ENCODE results near the gene CELSR1. TPM values are rescaled to one million over a fixed set of nuclear protein-coding genes. Genes with fewer than 3 reads are reported as not detected.

Gene CELSR1
- total and polyA plus RNA-seq, 7 experiments from 2014 or later: 0.36 to 4.7 (median 0.97) TPM

DNA sequence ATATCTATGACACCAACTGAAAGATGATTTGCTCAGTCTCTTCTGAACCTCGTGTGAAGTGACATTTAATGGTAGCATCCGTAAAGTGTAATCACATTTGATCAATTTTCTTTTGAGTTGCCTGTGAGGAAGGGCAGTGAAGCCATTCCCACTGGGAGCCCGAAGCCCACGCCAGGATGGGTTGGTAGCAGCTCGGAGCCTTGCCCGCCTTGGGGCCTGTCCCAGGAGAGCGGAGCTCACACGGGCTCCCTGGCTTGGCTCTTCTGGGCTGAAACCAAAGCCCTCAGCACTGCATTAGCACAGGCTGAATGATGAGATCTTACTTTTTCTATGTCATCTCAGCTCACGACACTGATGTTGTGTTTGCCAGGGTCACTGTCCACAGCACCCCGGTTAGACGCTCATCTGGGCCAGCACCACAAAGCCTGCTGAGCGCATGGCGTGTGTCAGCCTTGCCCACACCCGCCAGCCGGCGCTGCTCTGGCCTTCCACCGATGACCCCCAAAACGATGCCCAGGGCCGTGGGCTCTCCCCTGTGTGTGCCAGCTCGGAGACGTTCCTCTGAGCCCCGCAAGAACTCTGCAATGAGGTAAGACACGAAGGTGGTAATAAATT, 211.2 kb downstream of the CELSR1 start:
- H3K4me3 Mint-ChIP-seq: no peak overlapping the region
- no peaks in the 10 kb centered on the region for H3K27me3 Mint-ChIP-seq
- no peaks in the 10 kb centered on the region for H3K9me3 ChIP-seq (ENCODE audit: control insufficient read depth in 2 of 3, low read length in 3 of 3)
- no peaks in the 10 kb centered on the region for H3K4me1 Mint-ChIP-seq
- H3K4me3 ChIP-seq (ENCODE audit: low read length): no peak overlapping the region
- no peaks in the 10 kb centered on the region for H3K9me3 Mint-ChIP-seq
- no peaks in the 10 kb centered on the region for H3K27me3 ChIP-seq (ENCODE audit: control insufficient read depth in 2 of 2, insufficient read depth in 2 of 2, low read length in 2 of 2)
- intact Hi-C loops (cut with micrococcal nuclease): no loop called here
- DNase-seq (no peak), ATAC-seq (no peak)
- peaks cover 0 to 19% (median 0%) of the 10 kb centered on the region in 5 donors for H3K36me3 Mint-ChIP-seq
- no peaks in the 10 kb centered on the region for H3K4me1 ChIP-seq (ENCODE audit: control insufficient read depth in 2 of 2, insufficient read depth in 2 of 2, low read length in 2 of 2)
- no peaks in the 10 kb centered on the region for H3K36me3 ChIP-seq (ENCODE audit: control insufficient read depth in 2 of 3, insufficient read depth in 3 of 3, low read length in 3 of 3)
- no peak overlapping the region for H3K27ac Mint-ChIP-seq
- no peak overlapping the region for H3K27ac ChIP-seq (ENCODE audit: low read depth, low read length)
- CTCF ChIA-PET: no interaction called here
- POLR2A ChIA-PET: no interaction called here

DNA sequence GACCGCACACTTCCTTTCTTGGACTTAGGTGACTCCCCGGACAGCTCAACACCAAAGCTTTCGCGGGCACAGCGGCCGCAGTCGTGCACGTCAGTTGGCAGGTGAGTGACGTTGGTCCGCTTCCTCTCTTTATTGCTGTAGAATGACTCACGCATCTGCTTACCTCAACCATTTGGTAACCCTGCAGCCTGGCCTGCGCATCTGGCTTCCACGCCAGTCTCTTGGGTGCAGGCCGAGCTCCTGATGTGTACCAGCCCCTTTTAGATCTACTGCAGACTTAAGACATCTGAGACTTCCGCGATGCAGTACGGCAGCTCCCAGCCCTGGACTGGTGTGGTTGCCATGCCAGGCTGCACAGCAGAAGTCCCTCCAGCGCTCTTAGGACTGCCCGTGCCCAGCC, 214.3 kb downstream of the CELSR1 start:
- H3K36me3 Mint-ChIP-seq: peaks cover 0 to 30% (median 0%) of the 10 kb centered on the region in 5 donors
- ChIA-PET POLR2A (no interaction called here), CTCF (no interaction called here)
- H3K9me3 Mint-ChIP-seq: peaks cover 0 to 1% (median 0%) of the 10 kb centered on the region in 11 donors
- Histone ChIP-seq H3K27me3 (ENCODE audit: control insufficient read depth in 2 of 2, insufficient read depth in 2 of 2, low read length in 2 of 2) (no peaks in the 10 kb centered on the region), H3K4me1 (ENCODE audit: control insufficient read depth in 2 of 2, insufficient read depth in 2 of 2, low read length in 2 of 2) (no peaks in the 10 kb centered on the region), H3K4me3 (ENCODE audit: low read length) (no peak overlapping the region), H3K9me3 (ENCODE audit: control insufficient read depth in 2 of 3, low read length in 3 of 3) (no peaks in the 10 kb centered on the region), H3K36me3 (ENCODE audit: control insufficient read depth in 2 of 3, insufficient read depth in 3 of 3, low read length in 3 of 3) (no peaks in the 10 kb centered on the region), H3K27ac (ENCODE audit: low read depth, low read length) (no peak overlapping the region)
- H3K4me3 Mint-ChIP-seq: no peak overlapping the region
- DNase-seq (no peak), ATAC-seq (no peak)
- no peaks in the 10 kb centered on the region for H3K27me3 Mint-ChIP-seq
- H3K27ac Mint-ChIP-seq: no peak overlapping the region
- no peaks in the 10 kb centered on the region for H3K4me1 Mint-ChIP-seq
- intact Hi-C loops (cut with micrococcal nuclease): no loop called here

- no peaks in the 10 kb centered on the region for H3K9me3 ChIP-seq (ENCODE audit: control insufficient read depth in 2 of 3, low read length in 3 of 3)
- H3K27ac ChIP-seq (ENCODE audit: low read depth, low read length): no peak overlapping the region
- no peaks in the 10 kb centered on the region for H3K27me3 ChIP-seq (ENCODE audit: control insufficient read depth in 2 of 2, insufficient read depth in 2 of 2, low read length in 2 of 2)
- Mint-ChIP-seq H3K27me3 (no peaks in the 10 kb centered on the region), H3K4me3 (no peak overlapping the region), H3K9me3 (peaks cover 0 to 1% (median 0%) of the 10 kb centered on the region in 11 donors), H3K4me1 (no peaks in the 10 kb centered on the region), H3K36me3 (peaks cover 0 to 33% (median 0%) of the 10 kb centered on the region in 5 donors), H3K27ac (no peak overlapping the region)
- ChIA-PET POLR2A (no interaction called here), CTCF (no interaction called here)
- no peaks in the 10 kb centered on the region for H3K4me1 ChIP-seq (ENCODE audit: control insufficient read depth in 2 of 2, insufficient read depth in 2 of 2, low read length in 2 of 2)
- intact Hi-C loops (cut with micrococcal nuclease): no loop called here
- no peak for ATAC-seq
- no peak for DNase-seq
- H3K4me3 ChIP-seq (ENCODE audit: low read length): no peak overlapping the region
- no peaks in the 10 kb centered on the region for H3K36me3 ChIP-seq (ENCODE audit: control insufficient read depth in 2 of 3, insufficient read depth in 3 of 3, low read length in 3 of 3)
These were observed 214.7 kb downstream of the CELSR1 start for GRCh38 chr22:46322711-46323110.

GRCh38 chr22:46320716-46321386, 216.6 kb downstream of the CELSR1 start:
- no peak overlapping the region for H3K4me3 Mint-ChIP-seq
- CTCF ChIA-PET: no interaction called here
- H3K4me1 Mint-ChIP-seq: no peaks in the 10 kb centered on the region

DNA sequence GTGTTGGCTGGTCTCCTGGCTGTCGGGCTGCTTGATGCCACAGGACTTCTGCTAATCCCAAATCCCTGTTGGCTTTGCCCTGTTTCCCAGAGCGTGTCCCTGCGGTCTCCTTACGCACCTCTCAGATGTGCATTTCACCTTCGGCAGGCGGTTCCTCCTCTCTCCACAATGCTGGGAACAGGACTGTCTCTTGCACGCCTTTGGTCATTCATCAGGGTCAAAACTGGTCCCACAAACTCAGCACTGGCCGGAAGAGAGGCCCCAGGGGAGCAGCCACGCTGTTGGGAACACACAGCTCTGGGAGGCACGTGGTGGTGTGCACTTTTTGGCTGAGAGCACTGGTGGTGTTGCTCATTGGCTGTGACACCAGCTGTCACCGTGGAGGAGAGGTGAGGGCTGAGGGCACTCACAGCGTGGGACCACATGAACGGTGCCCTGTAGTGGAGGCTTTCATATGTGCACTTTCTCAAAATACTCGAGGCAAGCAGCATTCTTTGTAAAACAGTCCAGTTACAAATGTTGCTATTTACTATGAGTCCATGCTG, 217.2 kb downstream of the CELSR1 start:
- H3K9me3 ChIP-seq (ENCODE audit: control insufficient read depth in 2 of 3, low read length in 3 of 3): no peaks in the 10 kb centered on the region
- ChIA-PET POLR2A (no interaction called here), CTCF (no interaction called here)
- H3K4me3 ChIP-seq (ENCODE audit: low read length): no peak overlapping the region
- H3K27ac ChIP-seq (ENCODE audit: low read depth, low read length): no peak overlapping the region
- H3K27me3 Mint-ChIP-seq: no peaks in the 10 kb centered on the region
- H3K27me3 ChIP-seq (ENCODE audit: control insufficient read depth in 2 of 2, insufficient read depth in 2 of 2, low read length in 2 of 2): no peaks in the 10 kb centered on the region
- intact Hi-C loops (cut with micrococcal nuclease): no loop called here
- no peaks in the 10 kb centered on the region for H3K4me1 Mint-ChIP-seq
- H3K36me3 ChIP-seq (ENCODE audit: control insufficient read depth in 2 of 3, insufficient read depth in 3 of 3, low read length in 3 of 3): no peaks in the 10 kb centered on the region
- peaks cover 0 to 1% (median 0%) of the 10 kb centered on the region in 11 donors for H3K9me3 Mint-ChIP-seq
- ATAC-seq (no peak), DNase-seq (no peak)
- no peak overlapping the region for H3K27ac Mint-ChIP-seq
- no peak overlapping the region for H3K4me3 Mint-ChIP-seq
- no peaks in the 10 kb centered on the region for H3K4me1 ChIP-seq (ENCODE audit: control insufficient read depth in 2 of 2, insufficient read depth in 2 of 2, low read length in 2 of 2)
- peaks cover 0 to 32% (median 0%) of the 10 kb centered on the region in 5 donors for H3K36me3 Mint-ChIP-seq

More at GRCh38 chr22:46320716-46321386, 216.6 kb downstream of the CELSR1 start:
- no peak overlapping the region for H3K27ac ChIP-seq (ENCODE audit: low read depth, low read length)
- no peak overlapping the region for H3K27ac Mint-ChIP-seq
- H3K9me3 ChIP-seq (ENCODE audit: control insufficient read depth in 2 of 3, low read length in 3 of 3): no peaks in the 10 kb centered on the region
- POLR2A ChIA-PET: no interaction called here
- H3K4me3 ChIP-seq (ENCODE audit: low read length): no peak overlapping the region
- no peaks in the 10 kb centered on the region for H3K27me3 Mint-ChIP-seq
- no peaks in the 10 kb centered on the region for H3K4me1 ChIP-seq (ENCODE audit: control insufficient read depth in 2 of 2, insufficient read depth in 2 of 2, low read length in 2 of 2)
- no peak for DNase-seq
- ATAC-seq: no peak
- peaks cover 0 to 1% (median 0%) of the 10 kb centered on the region in 11 donors for H3K9me3 Mint-ChIP-seq
- no peaks in the 10 kb centered on the region for H3K27me3 ChIP-seq (ENCODE audit: control insufficient read depth in 2 of 2, insufficient read depth in 2 of 2, low read length in 2 of 2)
- H3K36me3 ChIP-seq (ENCODE audit: control insufficient read depth in 2 of 3, insufficient read depth in 3 of 3, low read length in 3 of 3): no peaks in the 10 kb centered on the region
- H3K36me3 Mint-ChIP-seq: peaks cover 0 to 33% (median 0%) of the 10 kb centered on the region in 5 donors
- intact Hi-C loops (cut with micrococcal nuclease): no loop called here

- ATAC-seq: no peak
- H3K9me3 ChIP-seq (ENCODE audit: control insufficient read depth in 2 of 3, low read length in 3 of 3): no peaks in the 10 kb centered on the region
- no peaks in the 10 kb centered on the region for H3K4me1 ChIP-seq (ENCODE audit: control insufficient read depth in 2 of 2, insufficient read depth in 2 of 2, low read length in 2 of 2)
- Mint-ChIP-seq H3K27ac (no peak overlapping the region), H3K27me3 (no peaks in the 10 kb centered on the region), H3K4me3 (no peak overlapping the region), H3K36me3 (peaks cover 0 to 32% (median 0%) of the 10 kb centered on the region in 5 donors), H3K9me3 (peaks cover 0 to 1% (median 0%) of the 10 kb centered on the region in 11 donors), H3K4me1 (no peaks in the 10 kb centered on the region)
- CTCF ChIA-PET: no interaction called here
- intact Hi-C loops (cut with micrococcal nuclease): no loop called here
- no peaks in the 10 kb centered on the region for H3K27me3 ChIP-seq (ENCODE audit: control insufficient read depth in 2 of 2, insufficient read depth in 2 of 2, low read length in 2 of 2)
- H3K27ac ChIP-seq (ENCODE audit: low read depth, low read length): no peak overlapping the region
- DNase-seq: no peak
- no peak overlapping the region for H3K4me3 ChIP-seq (ENCODE audit: low read length)
- no peaks in the 10 kb centered on the region for H3K36me3 ChIP-seq (ENCODE audit: control insufficient read depth in 2 of 3, insufficient read depth in 3 of 3, low read length in 3 of 3)
- POLR2A ChIA-PET: no interaction called here
These were observed 218.1 kb downstream of the CELSR1 start for GRCh38 chr22:46319319-46319718.

DNA sequence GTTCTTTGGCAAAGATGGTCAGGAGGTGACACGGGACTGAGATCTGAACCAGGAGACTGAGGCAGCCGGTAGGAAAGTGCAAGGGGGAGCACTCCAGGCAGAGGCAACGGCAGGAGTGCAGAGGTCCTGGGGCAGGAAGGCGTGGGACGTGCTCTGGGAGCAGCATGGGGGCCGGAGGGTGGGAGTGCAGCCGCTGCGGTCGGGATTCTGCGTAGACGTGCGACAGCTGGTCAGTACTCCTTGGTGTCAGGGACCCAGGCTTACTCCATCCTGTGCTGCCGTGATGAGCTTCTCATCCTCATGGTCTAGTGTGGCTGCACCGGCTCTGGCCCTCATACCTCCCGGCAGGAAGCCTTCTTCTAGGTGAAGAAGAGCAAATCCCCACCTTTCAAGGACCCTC, 218.8 kb downstream of the CELSR1 start:
- Mint-ChIP-seq H3K4me3 (no peak overlapping the region), H3K36me3 (peaks cover 0 to 27% (median 0%) of the 10 kb centered on the region in 5 donors), H3K27me3 (no peaks in the 10 kb centered on the region), H3K27ac (peak overlapping the region in 2 of 9 donors; percentile 39 to 60), H3K4me1 (no peaks in the 10 kb centered on the region), H3K9me3 (peaks cover 0 to 1% (median 0%) of the 10 kb centered on the region in 11 donors)
- ATAC-seq (no peak), DNase-seq (no peak)
- Histone ChIP-seq H3K9me3 (ENCODE audit: control insufficient read depth in 2 of 3, low read length in 3 of 3) (no peaks in the 10 kb centered on the region), H3K27me3 (ENCODE audit: control insufficient read depth in 2 of 2, insufficient read depth in 2 of 2, low read length in 2 of 2) (no peaks in the 10 kb centered on the region), H3K4me1 (ENCODE audit: control insufficient read depth in 2 of 2, insufficient read depth in 2 of 2, low read length in 2 of 2) (no peaks in the 10 kb centered on the region), H3K27ac (ENCODE audit: low read depth, low read length) (no peak overlapping the region), H3K36me3 (ENCODE audit: control insufficient read depth in 2 of 3, insufficient read depth in 3 of 3, low read length in 3 of 3) (no peaks in the 10 kb centered on the region), H3K4me3 (ENCODE audit: low read length) (no peak overlapping the region)
- CTCF ChIA-PET: interaction anchor here (1.4 kb wide), 1 partner anchor 197 kb away, joined by 6 read pairs; no protein-coding TSS in a partner anchor
- intact Hi-C loops (cut with micrococcal nuclease): no loop called here
- POLR2A ChIA-PET: no interaction called here

All from naive thymus-derived CD4-positive, alpha-beta T cell (primary cell).